ENCODE data around the gene CEP112. TPM values are rescaled to one million over a fixed set of nuclear protein-coding genes. Genes with fewer than 3 reads are reported as not detected.

Gene CEP112
- polyA plus RNA-seq, 1 donor from 2014 or later, result 6.0 TPM

- Histone ChIP-seq H3K9me2 (ENCODE audit: insufficient read depth, low read length) (no peaks in the 10 kb centered on the region), H3K9me3 (ENCODE audit: low read length) (no peaks in the 10 kb centered on the region), H3F3A (ENCODE audit: insufficient read depth, low read length, poor library complexity, severe bottlenecking) (no peaks in the 10 kb centered on the region), H3K4me2 (ENCODE audit: low read length) (no peak overlapping the region), H3K4me3 (ENCODE audit: low read length) (no peak overlapping the region), H3K27me3 (ENCODE audit: insufficient read depth, low read depth, low read length) (no peaks in the 10 kb centered on the region), H3K79me2 (replicated peaks; ENCODE audit: insufficient read depth, low read length) (no peaks in the 10 kb centered on the region), H2AFZ (ENCODE audit: low read depth, low read length) (no peak overlapping the region), H3K27ac (ENCODE audit: low read length) (no peak overlapping the region), H4K20me1 (ENCODE audit: insufficient read depth) (no peaks in the 10 kb centered on the region), H3K36me3 (ENCODE audit: insufficient read depth, low read length) (no peaks in the 10 kb centered on the region), H3K9ac (ENCODE audit: low read length) (no peak overlapping the region)
- TF ChIP-seq RAD21 (conservative IDR thresholded peaks at IDR 0.05) (no peak), REST (IDR thresholded peaks at IDR 0.05; ENCODE audit: borderline replicate concordance) (no peak), SMC3 (conservative IDR thresholded peaks at IDR 0.05; ENCODE audit: poor library complexity) (no peak), EP300 (conservative IDR thresholded peaks at IDR 0.05; ENCODE audit: poor library complexity, severe bottlenecking) (no peak), TAF1 (IDR thresholded peaks at IDR 0.05; ENCODE audit: low read depth) (no peak), CTCF (IDR thresholded peaks at IDR 0.05; ENCODE audit: poor library complexity, severe bottlenecking) (no peak), MXI1 (conservative IDR thresholded peaks at IDR 0.05; ENCODE audit: poor library complexity, severe bottlenecking) (no peak), POLR2AphosphoS5 (IDR thresholded peaks at IDR 0.05) (no peak), EZH2 (IDR thresholded peaks at IDR 0.05; ENCODE audit: borderline replicate concordance, insufficient read depth, low read length, poor library complexity, severe bottlenecking) (no peak)
Observed at GRCh38 chr17:66240013-66240412, 48.1 kb upstream of the CEP112 start.

- Histone ChIP-seq H3K27me3 (ENCODE audit: insufficient read depth, low read depth, low read length) (no peaks in the 10 kb centered on the region), H3K9me3 (ENCODE audit: low read length) (no peaks in the 10 kb centered on the region), H2AFZ (ENCODE audit: low read depth, low read length) (no peak overlapping the region), H4K20me1 (ENCODE audit: insufficient read depth) (no peaks in the 10 kb centered on the region), H3K4me2 (ENCODE audit: low read length) (no peak overlapping the region), H3K36me3 (ENCODE audit: insufficient read depth, low read length) (no peaks in the 10 kb centered on the region), H3F3A (ENCODE audit: insufficient read depth, low read length, poor library complexity, severe bottlenecking) (no peaks in the 10 kb centered on the region), H3K4me3 (ENCODE audit: low read length) (no peak overlapping the region), H3K79me2 (replicated peaks; ENCODE audit: insufficient read depth, low read length) (no peaks in the 10 kb centered on the region), H3K9me2 (ENCODE audit: insufficient read depth, low read length) (no peaks in the 10 kb centered on the region), H3K9ac (ENCODE audit: low read length) (no peak overlapping the region), H3K27ac (ENCODE audit: low read length) (no peak overlapping the region)
- TF ChIP-seq SMC3 (conservative IDR thresholded peaks at IDR 0.05; ENCODE audit: poor library complexity) (no peak), EP300 (conservative IDR thresholded peaks at IDR 0.05; ENCODE audit: poor library complexity, severe bottlenecking) (no peak), EZH2 (IDR thresholded peaks at IDR 0.05; ENCODE audit: borderline replicate concordance, insufficient read depth, low read length, poor library complexity, severe bottlenecking) (no peak)
Observed at GRCh38 chr17:66235377-66235994, 43.6 kb upstream of the CEP112 start.

Measured in neural cell (in vitro differentiated cells).